8988T (cell line): ENCODE measurements around the gene CTBP2.
"Not testable (repeated sequence)": the region's sequence is repeated elsewhere in the genome, so short reads cannot be mapped to it uniquely, and the experiment has no call there.

ENCODE experiments used
- DNase-seq: peaks from one replicate; pipeline ENCODE4 v3.0.0; 2011

CTBP2 gene

GRCh38 chr10:125082881-125083575, 77.3 kb downstream of the CTBP2 start:
- no peak for DNase-seq

GRCh38 chr10:125082471-125082870, 77.9 kb downstream of the CTBP2 start:
- not testable (repeated sequence) for DNase-seq

GRCh38 chr10:125081931-125082330, 78.4 kb downstream of the CTBP2 start:
- no peak for DNase-seq

DNA sequence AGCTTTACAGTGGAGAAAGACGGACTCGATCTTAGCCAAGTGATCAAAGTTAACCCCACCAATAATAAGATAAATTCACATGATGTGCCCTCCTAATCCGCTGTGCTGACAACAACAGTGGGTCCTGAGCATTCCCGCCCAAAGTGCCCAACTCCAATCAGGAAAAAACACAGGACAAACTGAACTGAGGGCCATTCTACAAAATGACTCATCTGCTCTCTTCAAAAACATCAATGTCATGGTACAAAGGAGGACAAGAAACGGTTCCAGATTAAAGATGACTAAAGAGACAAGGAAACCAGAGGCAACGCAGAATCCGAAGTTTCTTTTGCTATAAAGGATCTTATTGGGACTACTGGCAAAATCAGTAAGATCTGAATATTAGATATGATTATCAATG, 79.4 kb downstream of the CTBP2 start:
- DNase-seq: no peak

DNA sequence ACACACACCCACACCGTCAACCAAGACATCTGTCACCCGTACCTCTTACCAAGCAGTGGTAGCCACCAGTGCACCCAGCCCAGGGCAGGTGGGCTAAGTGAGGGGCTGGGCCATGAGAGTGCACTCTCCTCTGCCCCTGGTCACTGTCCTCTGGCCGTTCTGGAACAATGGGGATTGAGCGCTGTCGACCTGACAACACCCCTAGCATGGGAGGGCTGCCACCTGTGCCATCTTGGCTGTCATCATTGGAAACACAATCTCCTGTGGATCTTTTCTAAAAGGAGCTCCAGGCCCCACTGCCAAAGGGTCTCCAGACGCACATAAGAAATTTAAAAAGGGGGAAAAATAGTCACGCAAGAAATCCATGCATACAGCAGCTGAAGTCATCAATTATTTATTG, 80.1 kb downstream of the CTBP2 start:
- no peak for DNase-seq

GRCh38 chr10:125079091-125079600, 81.2 kb downstream of the CTBP2 start:
- no peak for DNase-seq

- no peak for DNase-seq
These were observed 83.3 kb downstream of the CTBP2 start for GRCh38 chr10:125076891-125077541.

DNA sequence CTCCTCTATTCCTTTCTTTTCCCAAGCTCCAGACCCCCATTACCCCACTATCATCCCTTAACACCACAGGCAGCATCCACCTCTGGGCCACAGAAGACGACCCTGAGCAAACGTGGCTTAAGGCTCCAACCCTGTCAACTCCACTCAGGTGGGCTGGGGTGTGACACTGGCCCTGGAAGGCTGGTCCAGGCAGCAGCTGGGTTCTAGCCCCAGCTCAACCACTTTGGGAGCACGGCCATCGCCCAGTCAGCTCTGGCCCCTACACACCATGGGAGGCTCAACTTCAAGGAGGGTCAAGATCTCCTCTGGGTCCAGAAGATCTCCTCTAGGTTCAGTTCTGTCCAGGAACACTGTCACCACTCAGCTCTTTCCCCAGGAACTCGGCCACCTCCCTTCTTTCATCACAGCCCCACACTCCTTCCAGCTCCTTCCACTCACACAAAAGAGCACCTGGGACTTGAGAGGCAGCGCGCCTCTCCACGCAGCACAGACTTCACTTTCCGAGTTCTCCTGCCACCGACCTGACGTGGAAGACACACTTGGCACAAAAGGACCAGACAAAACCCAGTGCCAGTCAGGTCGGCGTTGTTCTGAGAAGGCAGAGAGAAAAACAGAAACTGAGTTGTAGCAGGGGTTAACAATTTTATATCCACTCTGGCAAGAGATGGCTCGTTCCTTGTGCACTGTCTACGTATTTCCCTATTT, 84.1 kb downstream of the CTBP2 start:
- no peak for DNase-seq

DNA sequence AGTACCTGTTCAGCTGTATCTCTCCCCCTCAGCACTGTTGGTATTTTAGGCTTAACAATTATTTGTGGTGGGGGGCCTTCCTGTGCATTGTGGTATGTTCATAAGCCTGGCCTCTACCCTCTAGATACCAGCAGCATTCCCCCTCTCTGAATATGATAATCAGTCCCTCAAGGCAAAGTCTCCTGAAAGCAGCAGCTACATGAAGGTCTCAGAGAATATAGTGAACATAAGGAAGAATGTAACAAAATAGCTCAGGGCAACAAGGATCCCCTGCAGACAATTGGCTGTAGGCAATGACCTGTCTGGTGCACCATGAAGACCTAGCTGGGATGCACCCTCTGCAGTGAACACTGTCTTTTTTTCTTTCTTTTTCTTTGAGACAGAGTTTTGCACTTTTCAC, 86.4 kb downstream of the CTBP2 start:
- DNase-seq: no peak

DNA sequence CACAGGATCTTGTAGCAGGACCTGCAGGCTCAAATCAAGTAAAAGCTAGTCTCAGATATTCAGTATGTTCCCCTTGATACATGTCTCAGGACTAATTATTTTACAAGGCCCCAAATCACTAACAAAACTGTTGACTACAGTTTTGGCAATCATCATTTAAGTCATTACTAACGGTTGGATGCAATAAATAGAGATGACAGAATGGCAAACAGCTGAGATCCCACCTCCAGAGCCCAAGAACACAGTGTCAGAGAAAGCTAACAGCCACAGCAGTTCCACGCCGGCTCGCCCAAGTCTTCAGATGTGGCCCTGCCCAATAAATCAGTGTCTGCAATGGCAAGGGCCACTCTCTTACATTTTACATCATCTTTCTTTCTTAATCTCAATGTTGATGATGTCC, 87.6 kb downstream of the CTBP2 start:
- no peak for DNase-seq

DNA sequence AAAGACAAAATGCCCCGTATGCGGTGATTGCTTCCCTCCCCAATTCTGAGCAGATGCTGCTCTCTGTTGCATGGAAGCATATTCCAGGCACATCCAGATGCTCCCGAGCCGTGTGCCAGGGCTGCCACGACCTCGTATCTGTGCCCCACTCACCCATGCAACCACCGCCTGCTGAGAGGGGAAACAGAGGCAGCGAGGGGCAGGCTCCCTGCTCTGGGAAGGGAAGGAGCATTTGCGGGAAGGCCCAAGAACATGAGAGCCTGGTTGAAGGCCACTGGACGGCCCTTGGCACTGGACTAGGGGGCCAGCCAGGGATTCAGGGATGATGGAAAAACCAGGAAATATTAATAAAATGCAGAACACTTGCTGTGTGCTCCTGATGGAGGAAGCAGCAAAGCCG, 89.4 kb downstream of the CTBP2 start:
- DNase-seq: no peak

DNA sequence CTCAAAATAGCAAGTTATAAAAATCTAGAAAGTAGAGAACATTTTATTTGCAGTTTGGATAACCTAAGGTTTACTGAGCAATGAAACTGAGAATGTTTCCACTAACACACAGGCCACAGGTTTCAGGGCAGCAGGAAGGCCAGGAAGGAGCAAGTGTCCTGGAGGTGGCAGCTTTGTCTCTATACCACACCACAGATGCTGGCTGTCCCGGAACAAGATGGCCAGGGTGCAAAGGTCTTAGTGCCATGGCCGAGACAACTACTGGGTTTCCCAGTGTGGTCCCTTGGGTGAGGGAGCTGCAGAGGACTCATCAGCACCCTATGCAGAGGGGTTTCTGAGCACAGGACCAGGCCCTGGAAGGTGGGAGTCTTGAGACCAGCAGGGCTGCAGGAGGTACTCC, 92.0 kb downstream of the CTBP2 start:
- no peak for DNase-seq

DNA sequence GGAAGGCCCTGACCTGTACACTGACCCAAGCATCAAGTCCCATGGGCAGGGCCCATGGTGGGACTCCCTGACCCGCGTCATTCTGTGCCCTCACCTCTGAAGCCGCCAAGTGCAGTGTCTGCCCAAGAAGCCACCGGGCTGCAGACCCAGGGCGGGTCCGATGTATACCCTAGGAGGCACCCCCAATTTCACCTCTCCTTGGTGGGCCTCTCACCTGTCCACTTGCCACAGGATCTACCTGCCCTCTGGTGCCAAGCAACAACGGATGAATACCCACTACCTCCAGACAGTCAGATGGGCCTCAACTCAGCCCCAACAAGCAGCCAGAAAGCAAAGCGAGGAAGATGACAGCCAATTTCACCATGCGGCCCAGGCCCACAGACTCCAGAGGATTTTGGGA, 92.6 kb downstream of the CTBP2 start:
- no peak for DNase-seq

- DNase-seq: no peak
These were observed 93.5 kb downstream of the CTBP2 start for GRCh38 chr10:125066764-125067450.

DNA sequence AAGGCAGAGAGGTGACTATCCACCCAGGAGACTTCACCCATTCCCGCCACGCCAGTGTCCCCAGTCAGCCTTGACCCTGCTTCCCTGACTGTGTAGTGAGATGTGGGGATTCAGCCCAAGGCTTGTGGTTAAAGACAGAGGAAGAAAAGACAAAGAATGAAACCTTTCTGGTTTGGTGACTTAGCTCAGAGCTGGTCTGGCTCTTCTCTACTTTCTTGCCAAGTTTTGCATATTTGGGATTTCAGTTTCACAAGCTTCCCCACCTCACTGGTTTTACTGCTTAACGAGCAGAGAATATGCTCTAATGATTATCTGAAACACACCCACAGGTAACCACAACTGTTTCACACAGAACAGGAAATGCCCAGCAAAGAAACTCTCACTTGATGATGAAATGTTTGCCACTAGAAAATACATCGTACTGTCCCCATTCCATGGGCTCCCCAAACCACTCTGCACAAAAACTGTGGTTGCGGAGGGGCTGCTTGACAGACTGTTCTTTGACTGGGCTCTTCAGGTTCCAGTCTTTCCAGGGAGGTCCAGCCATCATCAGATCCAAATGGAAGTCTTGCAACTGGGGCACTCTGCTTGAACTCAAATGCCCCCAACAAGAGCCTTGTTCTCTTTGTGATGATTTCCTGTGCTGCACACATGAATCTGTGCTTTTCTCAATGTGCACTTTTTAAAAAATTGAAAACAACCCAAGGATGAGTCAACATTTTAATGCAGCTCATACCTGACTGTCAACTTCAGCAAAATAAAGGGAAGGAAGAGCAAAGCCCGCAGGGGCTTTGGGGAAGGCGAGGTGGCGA, 95.5 kb downstream of the CTBP2 start:
- no peak for DNase-seq

GRCh38 chr10:125063256-125063925, 97.0 kb downstream of the CTBP2 start:
- DNase-seq: no peak

GRCh38 chr10:125062914-125063230, 97.5 kb downstream of the CTBP2 start:
- DNase-seq: no peak

DNA sequence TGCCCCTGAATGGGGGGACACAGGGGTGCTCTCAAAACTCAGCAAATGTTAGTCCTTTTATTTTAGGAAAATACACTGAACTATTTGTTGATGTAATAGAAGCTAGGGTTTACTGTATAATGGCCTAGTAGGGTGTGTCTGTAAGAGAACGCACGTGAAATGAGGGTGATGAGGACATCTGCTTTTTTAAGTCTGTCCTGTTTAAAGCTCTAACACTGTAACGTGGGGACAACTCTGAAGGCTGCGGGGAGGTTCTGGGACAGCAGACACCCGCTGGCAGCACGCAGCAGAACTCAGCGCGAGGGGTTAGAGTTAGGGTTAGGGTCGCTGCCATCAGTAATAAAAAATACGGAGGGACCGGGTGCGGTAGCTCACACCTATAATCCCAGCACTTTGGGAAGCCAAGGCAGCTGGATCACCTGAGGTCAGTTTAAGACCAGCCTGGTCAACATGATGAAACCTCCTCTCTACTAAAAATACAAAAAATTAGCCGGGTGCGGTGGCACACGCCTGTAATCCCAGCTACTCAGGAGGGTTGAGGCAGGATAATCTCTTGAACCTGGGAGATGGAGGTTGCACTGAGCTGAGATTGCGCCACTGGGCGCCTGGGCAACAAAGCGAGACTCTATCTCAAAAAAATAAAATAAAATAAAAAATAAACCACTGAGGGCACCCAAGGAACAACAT, 98.0 kb downstream of the CTBP2 start:
- no peak for DNase-seq

GRCh38 chr10:125061557-125062226, 98.7 kb downstream of the CTBP2 start:
- DNase-seq: no peak

- DNase-seq: peak; percentile 55
These were observed 99.4 kb downstream of the CTBP2 start for GRCh38 chr10:125060826-125061556.
